ACHN (cell line): ENCODE results near the gene TRIM40.

ENCODE experiments used
- DNase-seq: peaks from one replicate; pipeline ENCODE4 v3.0.0-alpha.2; 2015
- in situ Hi-C: cut with HindIII; loops from 2 replicates; pipeline ENCODE4 v1.10.0; 2017; ENCODE audit warnings: low sequenced_read_pairs, low pct_ligation_motif_present, low pct_unique_long_range_greater_than_20kb

The TRIM40 gene

GRCh38 chr6:30135757-30136156 lies at the start of gene TRIM40:
TSS of gene TRIM40 (plus strand) at chr6:30136140. CDS start at chr6:30137037, 897 bp downstream.
- no peak for DNase-seq
- in situ Hi-C loops = no loop called here

DNA sequence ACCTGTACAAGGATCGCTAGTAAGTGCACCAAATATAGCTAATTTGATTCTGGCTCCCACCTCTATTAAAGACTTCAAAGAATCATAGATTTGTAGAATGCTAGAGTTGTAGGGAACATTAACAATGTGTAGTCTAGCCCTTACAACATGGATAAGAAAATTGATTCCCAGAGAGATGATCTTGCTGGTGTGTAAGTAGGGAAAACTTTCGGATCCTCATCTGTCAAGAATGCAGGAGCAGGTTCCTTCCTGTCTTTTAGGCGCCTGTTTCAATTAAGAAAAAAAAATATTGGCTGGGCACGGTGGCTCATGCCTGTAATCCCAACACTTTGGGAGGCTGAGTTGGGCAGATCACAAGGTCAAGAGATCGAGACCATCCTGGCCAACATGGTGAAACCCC lies 48.1 kb upstream of the TRIM40 start:
- in situ Hi-C loops = no loop called here
- no peak for DNase-seq

- no peak for DNase-seq
- in situ Hi-C loops = no loop called here
These were observed 44.2 kb upstream of the TRIM40 start for GRCh38 chr6:30091577-30092381.

- DNase-seq = no peak
- in situ Hi-C loops = no loop called here
These were observed 42.9 kb upstream of the TRIM40 start for GRCh38 chr6:30092852-30093543.

GRCh38 chr6:30093951-30094661 lies 41.8 kb upstream of the TRIM40 start:
- in situ Hi-C loops = no loop called here

DNA sequence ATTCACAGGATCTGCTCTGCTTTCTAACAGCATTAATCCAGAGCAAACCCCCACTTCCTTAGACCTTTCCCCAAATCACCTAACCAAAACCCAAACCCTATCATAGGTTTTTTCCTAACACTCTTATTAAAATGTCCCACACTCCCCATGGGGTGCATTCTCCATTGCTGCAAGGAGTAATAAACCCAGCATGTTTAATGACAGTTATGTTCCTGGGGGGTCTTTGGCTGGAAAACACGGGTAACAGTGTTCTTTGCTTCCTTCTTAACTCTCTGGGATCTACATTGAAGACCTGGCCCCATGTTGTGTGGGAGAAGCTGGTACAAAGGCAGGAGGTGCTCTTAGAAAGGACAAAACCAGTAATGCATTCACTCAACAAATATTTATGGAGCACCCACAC lies 39.1 kb upstream of the TRIM40 start:
- no peak for DNase-seq
- in situ Hi-C loops = no loop called here

More at GRCh38 chr6:30093951-30094661, 41.8 kb upstream of the TRIM40 start:
- no peak for DNase-seq

DNA sequence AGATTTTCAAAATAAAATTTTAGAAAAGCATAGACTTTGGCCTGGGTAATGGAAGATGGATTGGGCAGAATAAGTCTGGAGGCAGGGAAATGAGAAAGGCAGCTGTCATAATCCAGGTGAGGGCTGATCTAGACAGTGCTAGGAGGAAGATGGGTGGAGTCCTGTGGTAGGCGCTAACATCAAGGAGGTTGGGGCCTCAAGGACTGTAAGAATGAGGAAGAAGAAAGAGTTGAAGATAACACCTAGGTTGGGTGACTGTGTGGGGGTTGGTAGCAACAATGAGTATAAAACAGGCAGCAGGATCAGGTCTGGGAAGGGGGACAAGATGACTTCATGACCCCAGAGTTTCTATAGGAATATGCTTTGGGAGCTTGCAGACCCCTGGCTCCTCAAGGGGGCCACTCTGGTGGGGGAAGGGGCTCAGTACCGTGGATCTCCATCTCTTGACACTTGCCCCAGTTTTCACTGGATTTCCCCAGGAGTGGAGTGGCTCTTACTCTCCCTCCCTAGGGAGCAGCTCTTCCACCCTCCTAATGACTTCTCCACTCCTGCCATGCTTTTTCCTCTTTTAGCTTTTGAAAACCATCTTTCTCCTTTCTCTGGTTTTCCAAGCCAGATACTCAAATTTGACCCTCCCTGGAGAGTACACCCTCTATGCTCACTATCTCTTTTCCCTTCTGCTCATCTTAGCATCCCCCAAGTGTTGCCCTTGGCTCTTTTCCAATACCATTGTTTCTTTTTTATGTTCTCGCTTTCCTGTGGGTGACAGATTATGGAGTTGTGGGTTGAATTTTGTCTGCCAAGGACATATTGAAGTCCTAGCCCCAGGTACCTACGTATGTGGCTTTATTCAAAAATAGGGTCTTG lies 37.8 kb upstream of the TRIM40 start:
- no peak for DNase-seq
- in situ Hi-C loops = no loop called here

GRCh38 chr6:30100154-30100553 lies 35.8 kb upstream of the TRIM40 start:
- DNase-seq = no peak
- in situ Hi-C loops = no loop called here

GRCh38 chr6:30100585-30101443 lies 35.1 kb upstream of the TRIM40 start:
- in situ Hi-C loops = no loop called here
- no peak for DNase-seq

DNA sequence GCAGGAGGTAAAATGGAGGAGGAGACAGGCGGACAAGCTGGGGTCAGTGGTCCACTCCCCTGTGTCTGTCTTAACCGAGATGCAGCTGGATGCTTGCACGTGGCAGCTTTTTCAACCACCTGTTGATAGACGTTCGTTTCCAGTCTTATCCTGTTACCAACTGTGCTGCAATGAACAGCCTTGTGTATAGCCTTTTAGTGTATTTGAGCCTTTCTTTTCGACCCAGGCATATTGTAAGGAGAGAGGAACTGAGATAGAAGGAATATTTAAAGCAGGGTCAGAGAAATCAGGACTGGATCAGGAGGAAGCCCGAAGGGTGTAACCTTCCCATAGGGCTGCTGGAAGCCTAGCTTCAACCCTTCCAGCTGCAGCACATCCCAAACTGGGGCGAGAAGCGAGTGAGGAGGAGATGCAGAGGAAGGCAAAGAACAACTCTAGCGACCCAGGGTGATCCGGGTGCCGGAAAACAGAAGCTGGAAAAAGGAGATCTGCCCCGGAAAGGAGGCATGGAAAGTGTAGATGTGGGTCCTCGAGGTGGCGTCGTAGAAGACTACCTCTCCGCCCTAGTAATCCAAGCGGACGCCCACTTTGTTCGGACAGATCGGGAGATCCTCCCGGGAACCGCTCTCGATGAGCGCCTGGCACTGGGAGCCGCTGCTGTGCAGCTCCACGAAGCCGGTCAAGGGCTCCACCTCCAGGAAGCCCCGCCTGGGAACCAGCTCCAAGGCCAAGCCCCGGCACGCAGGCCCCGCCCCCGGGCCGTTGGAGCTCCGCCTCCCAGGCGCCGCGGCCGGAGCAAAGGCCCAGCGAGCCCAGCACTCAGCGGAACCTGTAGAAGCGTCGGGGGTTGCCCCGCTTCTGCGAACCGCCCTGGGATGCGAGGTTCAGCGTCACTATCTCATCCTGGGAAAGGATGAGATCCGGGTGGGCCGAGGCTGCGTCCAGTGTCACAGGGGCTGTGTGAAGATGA lies 34.2 kb upstream of the TRIM40 start:
- in situ Hi-C loops = no loop called here
- DNase-seq = peak; percentile 85

DNA sequence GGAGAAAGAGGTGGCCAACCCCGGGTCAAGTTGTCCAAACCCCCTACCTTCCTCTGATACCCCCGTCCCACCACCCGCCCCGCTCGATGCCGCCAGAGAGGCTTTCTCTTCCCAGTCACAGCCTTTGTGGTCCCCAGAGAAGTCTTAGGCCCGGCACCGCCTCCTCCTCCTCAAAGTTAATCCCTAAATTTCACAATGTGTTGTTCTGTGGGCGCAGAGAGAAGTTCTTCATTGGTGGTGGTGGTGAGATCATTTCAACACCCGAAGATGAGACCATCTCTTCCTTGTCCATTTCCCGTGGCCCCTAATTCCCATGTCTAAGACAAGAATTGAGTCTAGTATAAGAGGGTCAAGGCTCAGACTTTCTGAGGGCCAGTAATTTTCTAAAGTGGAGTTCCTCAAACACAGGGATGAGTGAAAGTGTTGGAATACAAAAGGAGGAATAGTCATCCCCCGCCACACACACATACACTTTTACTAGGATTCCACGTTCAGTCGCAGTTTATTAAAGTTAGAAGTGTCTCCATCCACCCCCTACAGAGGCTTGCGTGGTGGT lies 33.4 kb upstream of the TRIM40 start:
- no peak for DNase-seq
- in situ Hi-C loops = no loop called here

DNA sequence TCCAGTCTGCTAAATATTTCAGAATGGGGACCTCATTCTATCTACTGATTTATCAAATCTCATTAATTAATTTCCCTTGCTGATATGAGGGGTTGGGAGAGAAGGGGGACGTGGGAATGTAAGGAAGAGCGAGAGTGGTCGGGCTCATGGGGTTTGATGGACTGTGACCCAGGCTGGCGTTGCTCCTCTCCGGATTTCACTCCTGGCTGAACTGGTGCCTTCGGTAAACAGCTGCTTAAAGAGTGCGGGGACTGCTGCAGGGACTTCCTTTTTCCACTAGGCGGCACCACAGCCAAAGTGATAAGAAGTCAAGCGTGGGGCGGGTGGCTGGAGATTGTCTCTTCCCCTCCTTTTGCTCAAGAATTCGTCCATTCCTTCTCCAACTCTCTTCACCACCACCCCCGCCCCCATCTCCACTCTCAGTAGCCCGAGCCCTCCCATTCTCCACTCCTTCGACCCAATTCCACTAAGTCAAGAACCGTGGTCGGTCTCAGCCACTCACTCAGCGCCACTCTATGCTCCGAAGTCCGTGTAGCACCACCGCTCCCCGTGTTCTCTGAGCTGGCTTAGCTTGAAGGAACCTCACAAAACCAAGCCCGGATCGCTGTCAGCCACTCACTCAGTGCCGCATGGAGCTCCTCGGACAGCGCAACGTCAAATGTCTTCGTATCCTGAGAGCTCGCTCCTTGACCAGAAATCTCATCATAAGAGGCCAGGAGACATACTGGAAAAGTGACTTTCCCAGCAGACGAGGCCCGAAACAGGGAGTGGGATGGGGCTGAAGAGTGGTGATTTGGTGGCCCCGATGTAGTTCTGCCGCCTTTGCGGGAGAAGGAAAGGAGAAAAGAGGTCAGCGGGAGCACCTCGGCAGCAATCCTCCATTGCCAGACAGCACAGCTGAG lies 32.7 kb upstream of the TRIM40 start:
- in situ Hi-C loops = no loop called here
- DNase-seq = peak; percentile 85

DNA sequence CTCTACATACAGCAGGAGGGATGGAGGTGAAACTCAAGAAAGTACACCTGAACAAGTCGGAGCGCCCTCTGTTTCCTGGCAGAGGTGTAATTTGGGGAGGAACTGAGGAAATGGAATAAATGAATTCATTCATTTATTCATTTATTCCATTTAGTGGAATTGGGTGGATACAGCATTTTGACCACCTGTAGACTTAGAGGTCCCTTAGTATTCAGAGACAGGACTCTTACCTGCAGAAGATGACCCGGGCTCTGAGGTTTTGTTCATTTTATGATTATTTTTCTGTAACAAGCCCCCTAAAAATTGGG lies 32.1 kb upstream of the TRIM40 start:
- DNase-seq = no peak
- in situ Hi-C loops = no loop called here

GRCh38 chr6:30104661-30105060 lies 31.3 kb upstream of the TRIM40 start:
- in situ Hi-C loops = no loop called here
- DNase-seq = no peak

DNA sequence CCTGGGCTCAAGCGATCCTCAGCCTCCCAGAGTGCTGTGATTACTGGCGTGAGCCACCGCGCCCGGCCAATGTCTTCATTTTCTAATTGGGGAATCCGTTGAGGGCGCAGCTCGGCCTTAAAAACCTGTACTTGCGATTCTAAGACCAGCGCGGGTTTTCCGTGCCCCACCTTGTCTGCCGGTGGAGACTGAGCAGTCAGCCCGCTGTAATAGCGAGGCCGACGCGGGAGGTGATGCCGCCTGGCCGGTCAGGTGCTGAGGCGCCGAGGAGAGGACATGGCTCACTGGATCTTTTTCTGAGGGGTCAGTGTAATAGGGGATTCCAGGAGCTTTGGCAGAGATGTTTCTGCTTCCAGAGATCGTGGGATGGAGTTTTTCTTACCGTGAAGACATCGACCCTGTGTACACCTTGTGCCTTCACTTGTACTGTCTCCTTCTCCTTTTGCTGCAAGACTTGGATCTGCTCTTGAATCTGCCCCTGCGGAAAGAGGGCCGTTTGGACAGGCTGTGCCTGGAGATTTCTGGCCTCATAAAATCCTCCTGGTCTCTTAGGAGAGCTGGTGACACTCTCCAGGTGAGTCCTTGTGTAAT lies 24.6 kb upstream of the TRIM40 start:
- no peak for DNase-seq
- in situ Hi-C loops = no loop called here
